ENCODE data around the gene CLEC4D.

DNA sequence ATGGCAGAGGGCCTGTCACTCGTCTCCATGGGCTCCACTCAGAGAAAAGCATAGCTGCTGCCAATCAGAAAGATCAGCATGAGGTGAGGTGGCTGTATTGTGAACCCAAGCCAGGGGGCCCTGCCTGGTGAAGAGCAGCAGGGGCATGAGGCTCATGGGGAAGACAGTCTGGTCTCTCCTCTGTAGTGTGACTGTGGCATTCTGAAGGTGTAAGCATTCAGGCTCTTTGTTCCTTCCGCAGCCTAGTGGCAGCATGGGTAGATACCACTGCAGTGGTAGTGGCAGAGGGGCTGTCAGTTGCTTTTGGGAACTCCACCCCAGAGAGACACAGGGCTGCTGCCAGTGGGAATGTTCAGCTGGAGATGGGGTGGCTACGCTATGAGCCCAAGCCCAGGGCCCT is 5.1 kb upstream of the CLEC4D start:
- TF ChIP-seq POLR2A (IDR thresholded peaks at IDR 0.05; ENCODE audit: extremely low read depth, insufficient read length) = no peak
- TF ChIP-seq, protein P1, sequence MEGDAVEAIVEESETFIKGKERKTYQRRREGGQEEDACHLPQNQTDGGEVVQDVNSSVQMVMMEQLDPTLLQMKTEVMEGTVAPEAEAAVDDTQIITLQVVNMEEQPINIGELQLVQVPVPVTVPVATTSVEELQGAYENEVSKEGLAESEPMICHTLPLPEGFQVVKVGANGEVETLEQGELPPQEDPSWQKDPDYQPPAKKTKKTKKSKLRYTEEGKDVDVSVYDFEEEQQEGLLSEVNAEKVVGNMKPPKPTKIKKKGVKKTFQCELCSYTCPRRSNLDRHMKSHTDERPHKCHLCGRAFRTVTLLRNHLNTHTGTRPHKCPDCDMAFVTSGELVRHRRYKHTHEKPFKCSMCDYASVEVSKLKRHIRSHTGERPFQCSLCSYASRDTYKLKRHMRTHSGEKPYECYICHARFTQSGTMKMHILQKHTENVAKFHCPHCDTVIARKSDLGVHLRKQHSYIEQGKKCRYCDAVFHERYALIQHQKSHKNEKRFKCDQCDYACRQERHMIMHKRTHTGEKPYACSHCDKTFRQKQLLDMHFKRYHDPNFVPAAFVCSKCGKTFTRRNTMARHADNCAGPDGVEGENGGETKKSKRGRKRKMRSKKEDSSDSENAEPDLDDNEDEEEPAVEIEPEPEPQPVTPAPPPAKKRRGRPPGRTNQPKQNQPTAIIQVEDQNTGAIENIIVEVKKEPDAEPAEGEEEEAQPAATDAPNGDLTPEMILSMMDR (IDR thresholded peaks at IDR 0.05; ENCODE audit: low read depth, low read length) = no peak
- TF ChIP-seq, protein P2, sequence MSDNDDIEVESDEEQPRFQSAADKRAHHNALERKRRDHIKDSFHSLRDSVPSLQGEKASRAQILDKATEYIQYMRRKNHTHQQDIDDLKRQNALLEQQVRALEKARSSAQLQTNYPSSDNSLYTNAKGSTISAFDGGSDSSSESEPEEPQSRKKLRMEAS (IDR thresholded peaks at IDR 0.05; ENCODE audit: low read depth, low read length) = no peak

All from NB4 (cell line).